Hepatocyte (in vitro differentiated cells): ENCODE measurements around the gene JUND. TPM values are rescaled to one million over a fixed set of nuclear protein-coding genes. Genes with fewer than 3 reads are reported as not detected.
A peak's percentile ranks its signal among the peaks of the same experiment; 100 is the strongest.

Experiments used
- DNase-seq: peaks from one replicate; pipeline ENCODE4 v3.0.0-alpha.2; 2016; ENCODE audit warnings: low spot score
- H2AFZ ChIP-seq: fragments of 200-600 bp; sonication (generic); 2 replicates; pipeline ENCODE4 v1.6.0; 2016; ENCODE audit warnings: antibody characterized with exemption, mild to moderate bottlenecking
- H3K27ac ChIP-seq: fragments of 200-600 bp; sonication (generic); 2 replicates; pipeline ENCODE4 v1.5.1; 2016; ENCODE audit warnings: mild to moderate bottlenecking
- H3K27me3 ChIP-seq: fragments of 200-600 bp; sonication (generic); 2 replicates; pipeline ENCODE4 v1.6.1; 2016
- H3K36me3 ChIP-seq: fragments of 200-600 bp; sonication (generic); replicated peaks from 2 replicates; pipeline ENCODE4 v1.5.1; 2016; ENCODE audit warnings: low read depth; ENCODE audit not compliant: insufficient read depth
- H3K4me1 ChIP-seq: fragments of 200-600 bp; sonication (generic); 2 replicates; pipeline ENCODE4 v1.5.1; 2016; ENCODE audit warnings: mild to moderate bottlenecking, moderate library complexity; ENCODE audit not compliant: insufficient read depth
- H3K4me2 ChIP-seq: fragments of 200-600 bp; sonication (generic); 2 replicates; pipeline ENCODE4 v1.6.0; 2016
- H3K4me3 ChIP-seq: fragments of 200-600 bp; sonication (generic); 2 replicates; pipeline ENCODE4 v1.5.1; 2016; ENCODE audit warnings: mild to moderate bottlenecking
- H3K79me2 ChIP-seq: fragments of 200-600 bp; sonication (generic); 2 replicates; pipeline ENCODE4 v1.6.0; 2017; ENCODE audit warnings: mild to moderate bottlenecking
- H3K9me2 ChIP-seq: fragments of 200-600 bp; sonication (generic); replicated peaks from 2 replicates; pipeline ENCODE4 v1.6.0; 2017; ENCODE audit warnings: mild to moderate bottlenecking; ENCODE audit not compliant: insufficient read depth
- H3K9me3 ChIP-seq: fragments of 200-600 bp; sonication (generic); 2 replicates; pipeline ENCODE4 v1.5.1; 2016; ENCODE audit warnings: low read depth, mild to moderate bottlenecking
- H4K20me1 ChIP-seq: fragments of 200-600 bp; sonication (generic); 2 replicates; pipeline ENCODE4 v1.6.0; 2016; ENCODE audit warnings: mild to moderate bottlenecking; ENCODE audit not compliant: insufficient read depth, poor library complexity, severe bottlenecking
- CTCF ChIP-seq: fragments of 200-600 bp; sonication (generic); IDR thresholded peaks from 2 replicates; pipeline ENCODE4 v1.5.1; 2016; ENCODE audit warnings: antibody characterized with exemption, mild to moderate bottlenecking; ENCODE audit not compliant: poor library complexity
- EZH2 ChIP-seq: fragments of 200-600 bp; sonication (generic); IDR thresholded peaks from 2 replicates; pipeline ENCODE4 v1.6.1; 2016; ENCODE audit warnings: antibody characterized with exemption, mild to moderate bottlenecking, borderline replicate concordance
- EZH2phosphoT487 ChIP-seq: fragments of 200-600 bp; sonication (generic); IDR thresholded peaks from one replicate; pipeline ENCODE4 v1.6.1; 2018; ENCODE audit warnings: antibody characterized with exemption, mild to moderate bottlenecking, low read depth, moderate library complexity; ENCODE audit not compliant: unreplicated experiment, severe bottlenecking
- WGBS: methylation state at CpG from one replicate; pipeline ENCODE4 v1.1.6; 2016; ENCODE audit warnings: low lambda C conversion rate; ENCODE audit errors: missing lambda C conversion rate; 5-methylcytosine and 5-hydroxymethylcytosine counted together
- polyA plus RNA-seq: library from polyadenylated mRNA; unstranded; fragments of >200 nt; fragmentation: Nextera tagmentation; extraction: Ambion mirVana; gene quantifications from 2 replicates; pipeline ENCODE4 v1.2.1, GENCODE V29; 2016
- total RNA-seq: library from RNA; depleted of rRNA; stranded (reverse); fragments of >200 nt; gene quantifications from 2 replicates; pipeline ENCODE4 v1.2.3, GENCODE V29; 2014

Gene JUND
- total and polyA plus RNA-seq, 2 experiments from 2014 or later, result 307 to 698 TPM

- H3K4me3 ChIP-seq, result no peak overlapping the region
- no peak for TF ChIP-seq EZH2phosphoT487
- no peak for TF ChIP-seq CTCF
- TF ChIP-seq EZH2, result no peak
These were observed 12.4 kb upstream of the JUND start for GRCh38 chr19:18293642-18294466.

GRCh38 chr19:18292810-18293641 is 11.6 kb upstream of the JUND start:
- peak; percentile 91 for DNase-seq
- peaks cover 3% of the 10 kb centered on the region for H3K79me2 ChIP-seq
- no peaks in the 10 kb centered on the region for H3K36me3 ChIP-seq
- no peak overlapping the region for H2AFZ ChIP-seq
- TF ChIP-seq EZH2 (no peak), EZH2phosphoT487 (no peak), CTCF (no peak)
- H4K20me1 ChIP-seq, result no peaks in the 10 kb centered on the region
- H3K27ac ChIP-seq, result peak overlapping the region; percentile 96
- H3K4me1 ChIP-seq, result peaks cover 32% of the 10 kb centered on the region
- peak overlapping the region; percentile 91 for H3K4me2 ChIP-seq
- no peaks in the 10 kb centered on the region for H3K9me2 ChIP-seq
- no peaks in the 10 kb centered on the region for H3K27me3 ChIP-seq
- no peaks in the 10 kb centered on the region for H3K9me3 ChIP-seq
- WGBS, result 8% methylated on average over 27 of the region's 31 CpGs
- no peak overlapping the region for H3K4me3 ChIP-seq

More at GRCh38 chr19:18293642-18294466, 12.4 kb upstream of the JUND start:
- 67% methylated on average over 18 of the region's 18 CpGs for WGBS
- Histone ChIP-seq H3K9me3 (no peaks in the 10 kb centered on the region), H3K9me2 (no peaks in the 10 kb centered on the region), H3K4me1 (peaks cover 27% of the 10 kb centered on the region), H4K20me1 (no peaks in the 10 kb centered on the region), H2AFZ (no peak overlapping the region), H3K27me3 (no peaks in the 10 kb centered on the region), H3K79me2 (peaks cover 3% of the 10 kb centered on the region), H3K4me2 (peak overlapping the region; percentile 91), H3K27ac (peak overlapping the region; percentile 96), H3K36me3 (no peaks in the 10 kb centered on the region)
- DNase-seq, result no peak

- WGBS, result 0% methylated on average over 14 of the region's 20 CpGs
- peaks cover 3% of the 10 kb centered on the region for H3K79me2 ChIP-seq
- H2AFZ ChIP-seq, result no peak overlapping the region
- H3K27me3 ChIP-seq, result no peaks in the 10 kb centered on the region
- H3K9me2 ChIP-seq, result no peaks in the 10 kb centered on the region
- no peak for DNase-seq
- no peak for TF ChIP-seq CTCF
- no peak for TF ChIP-seq EZH2
- no peak for TF ChIP-seq EZH2phosphoT487
- H3K9me3 ChIP-seq, result no peaks in the 10 kb centered on the region
- H3K4me2 ChIP-seq, result peak overlapping the region; percentile 91
- peak overlapping the region; percentile 96 for H3K27ac ChIP-seq
- no peaks in the 10 kb centered on the region for H4K20me1 ChIP-seq
- H3K4me3 ChIP-seq, result peak overlapping the region; percentile 45
- no peaks in the 10 kb centered on the region for H3K36me3 ChIP-seq
- peaks cover 38% of the 10 kb centered on the region for H3K4me1 ChIP-seq
These were observed 11.0 kb upstream of the JUND start for GRCh38 chr19:18292462-18292809.
